HepG2 (cell line): ENCODE data around the gene GLDN. TPM values are rescaled to one million over a fixed set of nuclear protein-coding genes. Genes with fewer than 3 reads are reported as not detected.

Source experiments
- CAMTA2 ChIP-seq: sonication (generic); formaldehyde crosslinking; IDR thresholded peaks from 2 replicates; pipeline ENCODE4 v1.4.0; 2020; ENCODE audit warnings: mild to moderate bottlenecking, missing genetic modification reagents, borderline replicate concordance
- GATAD1 ChIP-seq: IDR thresholded peaks from 2 replicates; pipeline ENCODE4 v1.6.1; 2016; ENCODE audit warnings: missing genetic modification reagents, missing compliant biosample characterization
- HES4 ChIP-seq: sonication (generic); formaldehyde crosslinking; IDR thresholded peaks from 2 replicates; pipeline ENCODE4 v1.9.0; 2021; ENCODE audit warnings: mild to moderate bottlenecking, missing genetic modification reagents, borderline replicate concordance
- ISX ChIP-seq: sonication (generic); formaldehyde crosslinking; conservative IDR thresholded peaks from 2 replicates; pipeline ENCODE4 v1.5.0; 2020; ENCODE audit warnings: missing genetic modification reagents
- KAT7 ChIP-seq: IDR thresholded peaks from 2 replicates; pipeline ENCODE4 v1.6.1; 2018; ENCODE audit warnings: borderline replicate concordance, missing compliant biosample characterization
- MEIS1 ChIP-seq: sonication (generic); formaldehyde crosslinking; IDR thresholded peaks from 2 replicates; pipeline ENCODE4 v1.9.0; 2021; ENCODE audit warnings: mild to moderate bottlenecking, missing genetic modification reagents, moderate library complexity, borderline replicate concordance
- REL ChIP-seq: sonication (generic); formaldehyde crosslinking; conservative IDR thresholded peaks from 2 replicates; pipeline ENCODE4 v1.8.0; 2022; ENCODE audit warnings: mild to moderate bottlenecking, missing genetic modification reagents, moderate library complexity
- RNF219 ChIP-seq: sonication (generic); formaldehyde crosslinking; IDR thresholded peaks from 2 replicates; pipeline ENCODE4 v1.5.0; 2020; ENCODE audit warnings: mild to moderate bottlenecking, missing genetic modification reagents
- SPEN ChIP-seq: sonication (generic); formaldehyde crosslinking; IDR thresholded peaks from 2 replicates; pipeline ENCODE4 v1.5.1; 2020; ENCODE audit warnings: low read depth, mild to moderate bottlenecking, missing genetic modification reagents
- ZBTB14 ChIP-seq: sonication (generic); formaldehyde crosslinking; IDR thresholded peaks from 2 replicates; pipeline ENCODE4 v1.4.0; 2020; ENCODE audit warnings: missing genetic modification reagents
- ZBTB20 ChIP-seq: sonication (generic); formaldehyde crosslinking; IDR thresholded peaks from 2 replicates; pipeline ENCODE4 v1.8.1; 2023; ENCODE audit warnings: missing genetic modification reagents, low read depth, mild to moderate bottlenecking, borderline replicate concordance
- ZBTB7A ChIP-seq: sonication (generic); formaldehyde crosslinking; IDR thresholded peaks from 2 replicates; pipeline ENCODE4 v1.8.0; 2022; ENCODE audit warnings: mild to moderate bottlenecking, missing genetic modification reagents
- ZNF205 ChIP-seq: IDR thresholded peaks from 2 replicates; pipeline ENCODE4 v1.6.1; 2018; ENCODE audit warnings: missing biosample characterization, missing genetic modification reagents
- ZNF263 ChIP-seq: sonication (generic); formaldehyde crosslinking; IDR thresholded peaks from 2 replicates; pipeline ENCODE4 v1.4.0; 2020; ENCODE audit warnings: missing genetic modification reagents
- ZNF558 ChIP-seq: sonication (generic); formaldehyde crosslinking; IDR thresholded peaks from 2 replicates; pipeline ENCODE4 v1.9.0; 2022; ENCODE audit warnings: mild to moderate bottlenecking, missing genetic modification reagents, borderline replicate concordance
- ZNF563 ChIP-seq: sonication (generic); formaldehyde crosslinking; IDR thresholded peaks from 2 replicates; pipeline ENCODE4 v1.8.0; 2022; ENCODE audit warnings: mild to moderate bottlenecking, moderate library complexity, missing genetic modification reagents
- ZNF567 ChIP-seq: sonication (generic); formaldehyde crosslinking; IDR thresholded peaks from 2 replicates; pipeline ENCODE4 v1.8.1; 2023; ENCODE audit warnings: mild to moderate bottlenecking, missing genetic modification reagents, borderline replicate concordance
- ZNF607 ChIP-seq: sonication (generic); formaldehyde crosslinking; IDR thresholded peaks from 2 replicates; pipeline ENCODE4 v1.5.1; 2020; ENCODE audit warnings: missing genetic modification reagents, mild to moderate bottlenecking, borderline replicate concordance
- ZNF639 ChIP-seq: conservative IDR thresholded peaks from 2 replicates; pipeline ENCODE4 v1.6.1; 2018; ENCODE audit warnings: missing genetic modification reagents
- polyA plus RNA-seq, 8 experiments: library from polyadenylated mRNA; depleted of rRNA in 3 of 8; stranded (reverse) in 7 of 8; unstranded in 1 of 8; fragments of >200 nt; fragmentation: Illumina TruSeq in 4 of 8; extraction: Trizol in 4 of 8; gene quantifications; 2 replicates each; pipeline versions ENCODE4 v1.2.1 to v1.2.3, GENCODE V29; 2011 to 2016; ENCODE audit warnings: low read depth in 4 of 8, missing spikeins in 1 of 8, mixed read lengths in 1 of 8; ENCODE audit not compliant: insufficient read depth in 1 of 8
- total RNA-seq, 5 experiments: library from RNA; depleted of rRNA; stranded (reverse); fragments of >200 nt; fragmentation: Illumina TruSeq; extraction: Trizol; gene quantifications; 2 replicates each; pipeline ENCODE4 v1.2.3, GENCODE V29; 2016; ENCODE audit warnings: low read depth in 1 of 5
- TF ChIP-seq, protein P1 (sequence below): sonication (generic); formaldehyde crosslinking; IDR thresholded peaks from 2 replicates; pipeline ENCODE4 v1.8.1; 2023; ENCODE audit warnings: mild to moderate bottlenecking, inconsistent platforms, moderate library complexity, missing genetic modification reagents, borderline replicate concordance

GLDN gene
- total and polyA plus RNA-seq, 2 of the 13 experiments (the other 11 are each of a cell fraction or from before 2014, with no cell fraction given): 0.86 to 1.0 TPM

- TF ChIP-seq ZNF639 (CRISPR knock-in tag) (no peak), ZBTB7A (CRISPR knock-in tag) (no peak), SPEN (CRISPR knock-in tag) (peak; percentile 37; the same call in 1 of the 2 replicates), ZBTB20 (CRISPR knock-in tag) (no peak), GATAD1 (CRISPR knock-in tag) (peak; percentile 23; the same call in 1 of the 2 replicates), CAMTA2 (CRISPR knock-in tag) (no peak), REL (no peak), ZNF263 (CRISPR knock-in tag) (no peak), ZBTB14 (CRISPR knock-in tag) (no peak), ZNF563 (CRISPR knock-in tag) (peak; percentile 33; the same call in 1 of the 2 replicates), KAT7 (CRISPR knock-in tag) (no peak), HES4 (CRISPR knock-in tag) (no peak), ZNF558 (CRISPR knock-in tag) (no peak), MEIS1 (CRISPR knock-in tag) (peak; percentile 62; the same call in 1 of the 2 replicates), ZNF205 (CRISPR knock-in tag) (no peak), ZNF567 (no peak), ISX (CRISPR knock-in tag) (no peak), ZNF607 (CRISPR knock-in tag) (0 out of 2 replicates have a peak, but pooled peaks have one; percentile 47), RNF219 (CRISPR knock-in tag) (no peak)
- TF ChIP-seq, protein P1, sequence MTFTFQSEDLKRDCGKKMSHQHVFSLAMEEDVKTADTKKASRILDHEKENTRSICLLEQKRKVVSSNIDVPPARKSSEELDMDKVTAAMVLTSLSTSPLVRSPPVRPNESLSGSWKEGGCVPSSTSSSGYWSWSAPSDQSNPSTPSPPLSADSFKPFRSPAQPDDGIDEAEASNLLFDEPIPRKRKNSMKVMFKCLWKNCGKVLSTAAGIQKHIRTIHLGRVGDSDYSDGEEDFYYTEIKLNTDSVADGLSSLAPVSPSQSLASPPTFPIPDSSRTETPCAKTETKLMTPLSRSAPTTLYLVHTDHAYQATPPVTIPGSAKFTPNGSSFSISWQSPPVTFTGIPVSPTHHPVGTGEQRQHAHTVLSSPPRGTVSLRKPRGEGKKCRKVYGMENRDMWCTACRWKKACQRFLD (CRISPR knock-in tag): peak; percentile 38; the same call in 1 of the 2 replicates
Measured at GRCh38 chr15:51318382-51319150, 22.9 kb upstream of the GLDN start (continued).
